ENCODE measurements around the gene SCD. TPM values are rescaled to one million over a fixed set of nuclear protein-coding genes. Genes with fewer than 3 reads are reported as not detected.
A peak's percentile ranks its signal among the peaks of the same experiment; 100 is the strongest.

SCD gene
- total RNA-seq, 1 experiment from 2014 or later: 449 TPM

DNA sequence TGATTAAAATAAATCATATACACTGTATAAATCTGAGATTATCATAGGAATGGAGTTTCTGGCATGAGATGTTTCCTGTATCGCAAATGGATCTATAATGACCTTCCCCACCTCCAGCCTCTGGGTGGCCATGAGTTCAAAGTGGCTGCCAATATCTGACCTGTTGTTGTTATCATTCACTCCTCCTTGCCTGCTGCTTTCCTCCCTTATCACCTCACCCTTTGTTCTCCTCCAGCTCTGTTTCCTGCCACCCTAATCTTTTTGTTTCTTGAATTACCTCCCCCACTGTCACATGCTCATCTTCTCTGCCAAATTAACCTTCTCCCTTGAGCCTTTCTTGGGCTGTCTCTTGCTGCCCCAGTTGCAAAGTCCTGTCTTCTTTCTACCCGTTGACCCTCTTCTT lies 12.0 kb downstream of the SCD start:
- Histone ChIP-seq H3K9me3 (no peaks in the 10 kb centered on the region), H3K4me1 (peaks cover 65% of the 10 kb centered on the region), H3K27me3 (replicated peaks; ENCODE audit: control insufficient read depth, insufficient read depth, low read length) (no peaks in the 10 kb centered on the region), H3K36me3 (ENCODE audit: control insufficient read depth, insufficient read depth, low read length) (peaks cover 7% of the 10 kb centered on the region), H3K4me3 (ENCODE audit: low read depth, low read length) (no peak overlapping the region)
- BruUV-seq (replicated peaks): no TSS peak
- intact Hi-C loops (cut with micrococcal nuclease; ENCODE audit: unreplicated experiment): loop anchor here (1.0 kb wide), 2 partner anchors 14 to 17 kb away; no protein-coding TSS in a partner anchor
- H3K4me3 Mint-ChIP-seq (ENCODE audit: unreplicated experiment): peak overlapping the region; percentile 46
- POLR2A ChIA-PET: interaction anchor here (0.9 to 1.8 kb wide), 5 partner anchors 10 to 15 kb away, joined by 4 to 38 read pairs (median 16); partner anchors contain the start of gene SCD
- TF ChIP-seq CTCF (IDR thresholded peaks at IDR 0.05; ENCODE audit: insufficient read depth in 1 of 2, low read depth in 1 of 2, low read length in 1 of 2, severe bottlenecking in 1 of 2, unreplicated experiment in 1 of 2): no peak
- CTCF ChIA-PET: interaction anchor here (1.2 to 2.1 kb wide), 2 partner anchors 13 to 16 kb away, joined by 7 to 10 read pairs; partner anchors contain the start of gene SCD
- H3K27me3 Mint-ChIP-seq (ENCODE audit: insufficient read depth, unreplicated experiment): no peaks in the 10 kb centered on the region
- DNase-seq: peak in 1 of 2 experiments; percentile 30
- peak overlapping the region; percentile 36 for H3K27ac Mint-ChIP-seq (ENCODE audit: unreplicated experiment)
- peaks cover 62% of the 10 kb centered on the region for H3K4me1 Mint-ChIP-seq (ENCODE audit: low read depth, unreplicated experiment)
- H3K36me3 Mint-ChIP-seq (ENCODE audit: insufficient read depth, unreplicated experiment): peaks cover 95% of the 10 kb centered on the region
- peaks cover 9% of the 10 kb centered on the region for H3K9me3 Mint-ChIP-seq (ENCODE audit: unreplicated experiment)

GRCh38 chr10:100359529-100360150 lies 12.6 kb downstream of the SCD start:
- Histone ChIP-seq H3K9me3 (no peaks in the 10 kb centered on the region), H3K4me1 (peaks cover 67% of the 10 kb centered on the region), H3K27me3 (replicated peaks; ENCODE audit: control insufficient read depth, insufficient read depth, low read length) (no peaks in the 10 kb centered on the region), H3K36me3 (ENCODE audit: control insufficient read depth, insufficient read depth, low read length) (peaks cover 5% of the 10 kb centered on the region), H3K4me3 (ENCODE audit: low read depth, low read length) (no peak overlapping the region)
- Mint-ChIP-seq H3K4me3 (ENCODE audit: unreplicated experiment) (peak overlapping the region; percentile 46), H3K4me1 (ENCODE audit: low read depth, unreplicated experiment) (peaks cover 59% of the 10 kb centered on the region), H3K27ac (ENCODE audit: unreplicated experiment) (peak overlapping the region; percentile 39), H3K27me3 (ENCODE audit: insufficient read depth, unreplicated experiment) (no peaks in the 10 kb centered on the region), H3K9me3 (ENCODE audit: unreplicated experiment) (peaks cover 9% of the 10 kb centered on the region), H3K36me3 (ENCODE audit: insufficient read depth, unreplicated experiment) (peaks cover 92% of the 10 kb centered on the region)
- POLR2A ChIA-PET: interaction anchor here (0.6 to 1.8 kb wide), 7 partner anchors 9 to 149 kb away, joined by 3 to 38 read pairs (median 7); partner anchors contain the start of gene SCD
- BruUV-seq (replicated peaks): no TSS peak
- CTCF ChIA-PET: interaction anchor here (0.7 to 2.1 kb wide), 7 partner anchors 11 to 159 kb away, joined by 3 to 10 read pairs (median 6); partner anchors contain the start of gene SCD
- intact Hi-C loops (cut with micrococcal nuclease; ENCODE audit: unreplicated experiment): loop anchor here (1.0 to 2.0 kb wide), 3 partner anchors 13 to 17 kb away; partner anchors contain the start of gene SCD
- TF ChIP-seq CTCF (IDR thresholded peaks at IDR 0.05; ENCODE audit: insufficient read depth in 1 of 2, low read depth in 1 of 2, low read length in 1 of 2, severe bottlenecking in 1 of 2, unreplicated experiment in 1 of 2): no peak
- peak; percentile 74 to 80 for DNase-seq

DNA sequence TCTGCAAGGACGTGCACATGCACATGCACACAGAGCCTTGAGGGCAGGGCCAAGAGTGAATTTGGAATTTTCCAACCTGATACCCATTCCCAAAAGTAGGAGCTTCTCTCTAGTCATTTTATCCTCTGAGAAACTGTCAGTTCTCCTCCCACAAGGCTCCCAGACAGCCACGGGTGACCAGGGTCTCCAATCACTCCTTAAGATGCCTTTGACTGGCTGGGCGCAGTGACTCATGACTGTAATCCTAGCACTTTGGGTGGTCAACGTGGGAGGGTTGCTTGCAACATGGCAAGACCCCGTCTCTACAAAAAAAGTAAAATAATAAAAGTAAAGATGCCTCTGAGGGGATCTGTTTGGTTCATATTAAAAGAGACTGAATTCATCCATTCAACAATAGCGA lies 13.2 kb downstream of the SCD start:
- CTCF ChIA-PET: interaction anchor here (0.7 to 2.1 kb wide), 7 partner anchors 11 to 159 kb away, joined by 3 to 10 read pairs (median 6); partner anchors contain the start of gene SCD
- Mint-ChIP-seq H3K36me3 (ENCODE audit: insufficient read depth, unreplicated experiment) (peaks cover 86% of the 10 kb centered on the region), H3K4me1 (ENCODE audit: low read depth, unreplicated experiment) (peaks cover 56% of the 10 kb centered on the region), H3K4me3 (ENCODE audit: unreplicated experiment) (peak overlapping the region; percentile 46), H3K27me3 (ENCODE audit: insufficient read depth, unreplicated experiment) (no peaks in the 10 kb centered on the region), H3K9me3 (ENCODE audit: unreplicated experiment) (peaks cover 9% of the 10 kb centered on the region), H3K27ac (ENCODE audit: unreplicated experiment) (peak overlapping the region; percentile 39)
- peaks cover 5% of the 10 kb centered on the region for H3K36me3 ChIP-seq (ENCODE audit: control insufficient read depth, insufficient read depth, low read length)
- no peak for TF ChIP-seq CTCF (IDR thresholded peaks at IDR 0.05; ENCODE audit: insufficient read depth in 1 of 2, low read depth in 1 of 2, low read length in 1 of 2, severe bottlenecking in 1 of 2, unreplicated experiment in 1 of 2)
- POLR2A ChIA-PET: interaction anchor here (0.6 to 1.8 kb wide), 5 partner anchors 11 to 149 kb away, joined by 3 to 38 read pairs (median 16); partner anchors contain the start of gene SCD
- H3K27me3 ChIP-seq (replicated peaks; ENCODE audit: control insufficient read depth, insufficient read depth, low read length): no peaks in the 10 kb centered on the region
- no peak overlapping the region for H3K4me3 ChIP-seq (ENCODE audit: low read depth, low read length)
- H3K4me1 ChIP-seq: peaks cover 67% of the 10 kb centered on the region
- intact Hi-C loops (cut with micrococcal nuclease; ENCODE audit: unreplicated experiment): loop anchor here (2.0 kb wide), 1 partner anchor 13 kb away; the partner anchor contains the start of gene SCD
- no TSS peak for BruUV-seq (replicated peaks)
- DNase-seq: no peak
- no peaks in the 10 kb centered on the region for H3K9me3 ChIP-seq

All from Caco-2 (cell line).